GM23248 (cell line): ENCODE measurements around the gene PDE8A.

Source experiments
- EZH2 ChIP-seq: fragments of 200-600 bp; sonication (generic); IDR thresholded peaks from 2 replicates; pipeline ENCODE4 v1.6.1; 2018; ENCODE audit warnings: antibody characterized with exemption, mild to moderate bottlenecking; ENCODE audit not compliant: insufficient read depth, poor library complexity, severe bottlenecking
- EZH2phosphoT487 ChIP-seq: fragments of 200-600 bp; sonication (generic); IDR thresholded peaks from 2 replicates; pipeline ENCODE4 v1.6.1; 2018; ENCODE audit warnings: antibody characterized with exemption, moderate library complexity, mild to moderate bottlenecking, low read depth; ENCODE audit not compliant: insufficient read depth

GRCh38 chr15:85035980-85036379 is 54.3 kb downstream of the PDE8A start:
- TF ChIP-seq EZH2 (no peak), EZH2phosphoT487 (no peak)
